ENCODE results near the gene ANKRD13D.

The ANKRD13D gene

GRCh38 chr11:67307545-67308001 is 18.5 kb downstream of the ANKRD13D start:
- no peak for TF ChIP-seq CTCF (IDR thresholded peaks at IDR 0.05; ENCODE audit: low read depth, low read length, missing control alignments)
- Histone ChIP-seq H3K4me3 (ENCODE audit: low read depth, low read length) (no peak overlapping the region), H3K36me3 (replicated peaks) (peaks cover 11% of the 10 kb centered on the region), H3K27ac (no peak overlapping the region), H3K27me3 (replicated peaks) (no peaks in the 10 kb centered on the region)
- no peak for DNase-seq
- in situ Hi-C loops (cut with HindIII; ENCODE audit: low pct_ligation_motif_present, low sequenced_read_pairs), result no loop called here

GRCh38 chr11:67308031-67308866 is 19.1 kb downstream of the ANKRD13D start:
- Histone ChIP-seq H3K36me3 (replicated peaks) (peaks cover 11% of the 10 kb centered on the region), H3K4me3 (ENCODE audit: low read depth, low read length) (no peak overlapping the region), H3K27me3 (replicated peaks) (no peaks in the 10 kb centered on the region), H3K27ac (no peak overlapping the region)
- in situ Hi-C loops (cut with HindIII; ENCODE audit: low pct_ligation_motif_present, low sequenced_read_pairs), result no loop called here
- no peak for DNase-seq
- no peak for TF ChIP-seq CTCF (IDR thresholded peaks at IDR 0.05; ENCODE audit: low read depth, low read length, missing control alignments)

- Histone ChIP-seq H3K4me3 (ENCODE audit: low read depth, low read length) (no peak overlapping the region), H3K36me3 (replicated peaks) (peaks cover 11% of the 10 kb centered on the region), H3K27me3 (replicated peaks) (no peaks in the 10 kb centered on the region), H3K27ac (no peak overlapping the region)
- no peak for DNase-seq
- no peak for TF ChIP-seq CTCF (IDR thresholded peaks at IDR 0.05; ENCODE audit: low read depth, low read length, missing control alignments)
- in situ Hi-C loops (cut with HindIII; ENCODE audit: low pct_ligation_motif_present, low sequenced_read_pairs), result no loop called here
Measured at GRCh38 chr11:67309166-67309565, 20.1 kb downstream of the ANKRD13D start.

GRCh38 chr11:67309661-67310061 is 20.6 kb downstream of the ANKRD13D start:
- in situ Hi-C loops (cut with HindIII; ENCODE audit: low pct_ligation_motif_present, low sequenced_read_pairs), result no loop called here
- Histone ChIP-seq H3K4me3 (ENCODE audit: low read depth, low read length) (no peak overlapping the region), H3K27ac (no peak overlapping the region), H3K27me3 (replicated peaks) (no peaks in the 10 kb centered on the region), H3K36me3 (replicated peaks) (peaks cover 11% of the 10 kb centered on the region)
- no peak for TF ChIP-seq CTCF (IDR thresholded peaks at IDR 0.05; ENCODE audit: low read depth, low read length, missing control alignments)
- DNase-seq, result no peak

- H3K27me3 ChIP-seq (replicated peaks), result no peaks in the 10 kb centered on the region
- no peak for DNase-seq
- TF ChIP-seq CTCF (IDR thresholded peaks at IDR 0.05; ENCODE audit: low read depth, low read length, missing control alignments), result no peak
- H3K36me3 ChIP-seq (replicated peaks), result peaks cover 11% of the 10 kb centered on the region
- in situ Hi-C loops (cut with HindIII; ENCODE audit: low pct_ligation_motif_present, low sequenced_read_pairs), result no loop called here
- H3K4me3 ChIP-seq (ENCODE audit: low read depth, low read length), result no peak overlapping the region
- no peak overlapping the region for H3K27ac ChIP-seq
Measured at GRCh38 chr11:67310246-67311050, 21.3 kb downstream of the ANKRD13D start.

All from brain microvascular endothelial cell (primary cell).